H9 (cell line): Measurements from ENCODE around the gene RPL37. TPM values are rescaled to one million over a fixed set of nuclear protein-coding genes. Genes with fewer than 3 reads are reported as not detected.

Experiments
- DNase-seq: peaks from one replicate; pipeline ENCODE4 v3.0.0-alpha.2; 2017
- H2AFZ ChIP-seq: one replicate; pipeline ENCODE4 v1.6.1; 2013; ENCODE audit warnings: mild to moderate bottlenecking, low read length, control low read depth, moderate library complexity
- H2AK5ac ChIP-seq: 2 replicates; pipeline ENCODE4 v1.6.1; 2013; ENCODE audit warnings: low read length, control low read depth, mixed read lengths; ENCODE audit not compliant: insufficient read length
- H2BK120ac ChIP-seq: one replicate; pipeline ENCODE4 v1.6.1; 2013; ENCODE audit warnings: low read depth, mild to moderate bottlenecking, low read length, control low read depth, inconsistent platforms; ENCODE audit not compliant: poor library complexity, severe bottlenecking
- H2BK12ac ChIP-seq: 2 replicates; pipeline ENCODE4 v1.6.1; 2013; ENCODE audit warnings: low read length, control low read depth, mixed read lengths, low read depth; ENCODE audit not compliant: insufficient read length
- H2BK15ac ChIP-seq: 2 replicates; pipeline ENCODE4 v1.6.1; 2013; ENCODE audit warnings: low read depth, low read length, control low read depth
- H2BK20ac ChIP-seq: one replicate; pipeline ENCODE4 v1.6.1; 2013; ENCODE audit warnings: low read depth, mild to moderate bottlenecking, low read length, control low read depth, inconsistent platforms; ENCODE audit not compliant: poor library complexity, severe bottlenecking
- H2BK5ac ChIP-seq: 2 replicates; pipeline ENCODE4 v1.6.1; 2013; ENCODE audit warnings: low read length, control low read depth, mixed read lengths; ENCODE audit not compliant: insufficient read length
- H3K14ac ChIP-seq: 2 replicates; pipeline ENCODE4 v1.6.1; 2013; ENCODE audit warnings: low read length, control low read depth; ENCODE audit not compliant: insufficient read depth
- H3K18ac ChIP-seq: 2 replicates; pipeline ENCODE4 v1.6.1; 2013; ENCODE audit warnings: low read depth, mild to moderate bottlenecking, mixed read lengths, low read length, control low read depth; ENCODE audit not compliant: insufficient read length
- H3K23ac ChIP-seq: 2 replicates; pipeline ENCODE4 v1.6.1; 2013; ENCODE audit warnings: low read length, control low read depth, mixed read lengths, low read depth; ENCODE audit not compliant: insufficient read length
- H3K23me2 ChIP-seq: 2 replicates; pipeline ENCODE4 v1.6.1; 2013; ENCODE audit warnings: low read depth, mild to moderate bottlenecking, mixed read lengths, low read length, control low read depth; ENCODE audit not compliant: insufficient read length, poor library complexity, severe bottlenecking
- H3K27ac ChIP-seq: 2 replicates; pipeline ENCODE4 v1.5.1; 2013; ENCODE audit warnings: low read length, control low read depth, mixed read lengths, low read depth; ENCODE audit not compliant: insufficient read length
- H3K27me3 ChIP-seq: 2 replicates; pipeline ENCODE4 v1.6.1; 2013; ENCODE audit warnings: low read length, control low read depth, inconsistent platforms; ENCODE audit not compliant: insufficient read depth
- H3K4ac ChIP-seq: 2 replicates; pipeline ENCODE4 v1.6.1; 2013; ENCODE audit warnings: low read depth, mild to moderate bottlenecking, control low read depth, inconsistent platforms, low read length, moderate library complexity
- H3K4me1 ChIP-seq: 2 replicates; pipeline ENCODE4 v1.6.1; 2013; ENCODE audit warnings: low read length, control low read depth, inconsistent platforms; ENCODE audit not compliant: insufficient read depth
- H3K4me2 ChIP-seq: 2 replicates; pipeline ENCODE4 v1.6.1; 2013; ENCODE audit warnings: low read length, control low read depth, mixed read lengths; ENCODE audit not compliant: insufficient read length, insufficient read depth
- H3K56ac ChIP-seq: 2 replicates; pipeline ENCODE4 v1.6.1; 2013; ENCODE audit warnings: low read depth, mild to moderate bottlenecking, mixed read lengths, low read length, control low read depth; ENCODE audit not compliant: insufficient read length
- H3K79me1 ChIP-seq: 2 replicates; pipeline ENCODE4 v1.6.1; 2013; ENCODE audit warnings: low read depth, mild to moderate bottlenecking, moderate library complexity, low read length, control low read depth, inconsistent platforms; ENCODE audit not compliant: insufficient read depth, poor library complexity, severe bottlenecking
- H3K79me2 ChIP-seq: 2 replicates; pipeline ENCODE4 v1.6.1; 2013; ENCODE audit warnings: low read length, control low read depth, inconsistent platforms; ENCODE audit not compliant: insufficient read depth
- H3K9ac ChIP-seq: 2 replicates; pipeline ENCODE4 v1.6.1; 2013; ENCODE audit warnings: low read length, control low read depth, mixed read lengths; ENCODE audit not compliant: insufficient read length; ENCODE audit errors: extremely low read depth
- H3K9me3 ChIP-seq: one replicate; pipeline ENCODE4 v1.6.1; 2013; ENCODE audit warnings: low read depth, low read length, inconsistent platforms; ENCODE audit not compliant: control insufficient read depth
- H3T11ph ChIP-seq: one replicate; pipeline ENCODE4 v1.6.1; 2013; ENCODE audit warnings: mild to moderate bottlenecking, low read length, control low read depth, inconsistent platforms
- H4K20me1 ChIP-seq: one replicate; pipeline ENCODE4 v1.6.1; 2013; ENCODE audit not compliant: control insufficient read depth, insufficient read length, insufficient read depth
- H4K5ac ChIP-seq: 2 replicates; pipeline ENCODE4 v1.6.1; 2013; ENCODE audit warnings: low read depth, mild to moderate bottlenecking, mixed read lengths, low read length, control low read depth; ENCODE audit not compliant: insufficient read length
- H4K8ac ChIP-seq: replicated peaks from 2 replicates; pipeline ENCODE4 v1.6.1; 2013; ENCODE audit warnings: low read length, control low read depth, mixed read lengths, low read depth; ENCODE audit not compliant: insufficient read length
- H4K91ac ChIP-seq: 2 replicates; pipeline ENCODE4 v1.6.1; 2013; ENCODE audit warnings: low read depth, mild to moderate bottlenecking, moderate library complexity, mixed read lengths, low read length, control low read depth; ENCODE audit not compliant: insufficient read length
- H3K27ac Mint-ChIP-seq, 3 experiments: 2 replicates in 2 of 3; 3 replicates in 1 of 3; pipeline ENCODE4 v1.8.0; 2020 to 2021; ENCODE audit warnings: mixed read lengths in 3 of 3, mild to moderate bottlenecking in 1 of 3, moderate library complexity in 1 of 3
- H3K27me3 Mint-ChIP-seq: 2 replicates; pipeline ENCODE4 v1.8.0; 2021; ENCODE audit warnings: low read depth, mild to moderate bottlenecking, moderate library complexity, mixed read lengths
- H3K36me3 Mint-ChIP-seq, 3 experiments: 2 replicates in 2 of 3; 3 replicates in 1 of 3; pipeline ENCODE4 v1.8.0; 2020 to 2021; ENCODE audit warnings: low read depth in 3 of 3, mixed read lengths in 3 of 3; ENCODE audit not compliant: insufficient read depth in 1 of 3
- H3K4me1 Mint-ChIP-seq, 2 experiments: 2 replicates each; pipeline ENCODE4 v1.8.0; 2020; ENCODE audit warnings: mixed read lengths in 2 of 2
- H3K4me3 Mint-ChIP-seq, 2 experiments: 2 replicates in 1 of 2; 3 replicates in 1 of 2; pipeline ENCODE4 v1.8.0; 2020 to 2021; ENCODE audit warnings: mild to moderate bottlenecking in 2 of 2, mixed read lengths in 2 of 2, moderate library complexity in 1 of 2
- H3K9me3 Mint-ChIP-seq, 2 experiments: 2 replicates in 1 of 2; 3 replicates in 1 of 2; pipeline ENCODE4 v1.8.0; 2020; ENCODE audit warnings: mild to moderate bottlenecking in 2 of 2, mixed read lengths in 2 of 2, moderate library complexity in 1 of 2
- WGBS: extraction: QIAGEN DNeasy Blood & Tissue Kit; methylation state at CpG from one replicate; pipeline ENCODE4 v1.1.7; 2013; ENCODE audit warnings: missing lambda C conversion rate, low lambda C conversion rate, mixed read lengths; ENCODE audit not compliant: insufficient read length; ENCODE audit errors: extremely low coverage; 5-methylcytosine and 5-hydroxymethylcytosine counted together
- total RNA-seq: library from RNA; stranded (reverse); gene quantifications from 2 replicates; pipeline ENCODE4 v1.2.1, GENCODE V29; 2021
- TF ChIP-seq, protein P1 (sequence below): fragments of 200-600 bp; sonication (generic); conservative IDR thresholded peaks from 3 replicates; pipeline ENCODE4 v1.8.0; 2021; ENCODE audit warnings: antibody characterized with exemption, mild to moderate bottlenecking

The RPL37 gene
- total RNA-seq, 1 experiment from 2014 or later: 1,735 TPM

DNA sequence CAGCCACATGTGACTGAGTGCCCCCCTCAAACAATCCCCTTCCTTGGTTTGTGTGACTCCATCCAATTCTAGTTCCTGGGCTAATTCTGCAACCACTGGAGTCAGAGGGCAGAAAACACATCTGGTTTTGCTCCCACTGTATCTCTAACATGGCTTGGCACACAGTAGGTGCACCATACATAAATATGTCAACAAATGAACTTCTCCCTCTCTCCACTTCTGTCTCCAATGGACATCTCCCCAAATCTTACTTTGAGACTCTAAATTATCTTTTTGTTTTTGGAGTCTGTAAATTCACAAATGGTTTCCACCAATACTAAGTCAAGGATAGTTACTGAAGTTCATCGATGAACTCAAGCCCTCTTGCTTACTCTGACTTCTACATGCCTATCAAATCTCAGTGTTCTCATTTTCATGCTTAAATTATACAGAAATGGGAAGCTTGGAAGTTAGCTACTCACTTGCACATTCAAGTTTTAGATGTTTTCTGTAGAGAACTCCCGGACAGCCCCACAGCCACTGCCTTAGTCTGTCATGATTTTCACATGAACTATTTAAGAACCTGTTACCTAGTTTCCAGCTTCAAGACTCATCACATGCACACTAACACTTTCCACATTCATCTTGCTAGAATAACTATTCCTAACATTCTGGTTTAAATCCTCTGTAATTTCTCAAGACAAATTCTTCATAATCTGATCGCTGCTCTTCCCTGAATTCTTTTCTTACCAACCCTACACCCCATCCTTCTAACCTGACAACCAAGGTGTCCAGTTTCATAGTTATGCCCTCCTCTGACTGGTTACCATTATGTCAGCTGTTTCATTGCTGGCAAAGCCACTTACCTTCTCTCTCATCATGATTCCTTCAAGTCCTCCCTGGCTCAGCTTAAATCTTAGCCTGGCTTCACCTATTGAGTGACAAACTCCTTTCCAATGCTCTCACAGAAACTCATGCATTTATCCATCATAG is 6.0 kb downstream of the RPL37 start:
- Histone ChIP-seq H3K23me2 (peaks cover 7% of the 10 kb centered on the region), H4K91ac (no peak overlapping the region), H3T11ph (no peak overlapping the region), H4K20me1 (no peaks in the 10 kb centered on the region), H3K9ac (no peak overlapping the region), H3K27ac (no peak overlapping the region), H4K8ac (no peak overlapping the region), H3K18ac (no peak overlapping the region), H3K79me2 (peaks cover 4% of the 10 kb centered on the region; the same call in 1 of the 2 replicates), H3K4ac (no peak overlapping the region), H3K27me3 (no peaks in the 10 kb centered on the region), H2BK20ac (no peak overlapping the region), H3K23ac (no peak overlapping the region), H2BK12ac (no peak overlapping the region), H4K5ac (no peak overlapping the region), H3K79me1 (no peaks in the 10 kb centered on the region), H3K56ac (no peak overlapping the region), H2BK5ac (no peak overlapping the region), H3K9me3 (no peaks in the 10 kb centered on the region), H2AFZ (no peak overlapping the region), H2AK5ac (no peak overlapping the region), H3K4me1 (no peaks in the 10 kb centered on the region), H3K14ac (no peak overlapping the region), H2BK120ac (no peak overlapping the region), H3K4me2 (no peak overlapping the region), H2BK15ac (no peak overlapping the region)
- Mint-ChIP-seq H3K36me3 (peaks cover 72 to 80% (median 77%) of the 10 kb centered on the region in 3 experiments), H3K27me3 (no peaks in the 10 kb centered on the region), H3K9me3 (no peaks in the 10 kb centered on the region), H3K27ac (peak overlapping the region in 2 of 3 experiments; percentile 17 to 90; a peak in 6 of 7 replicates), H3K4me1 (peaks cover 31 to 53% of the 10 kb centered on the region in 2 experiments), H3K4me3 (peak overlapping the region in 1 of 2 experiments; percentile 22; a peak in 4 of 5 replicates)
- TF ChIP-seq, protein P1, sequence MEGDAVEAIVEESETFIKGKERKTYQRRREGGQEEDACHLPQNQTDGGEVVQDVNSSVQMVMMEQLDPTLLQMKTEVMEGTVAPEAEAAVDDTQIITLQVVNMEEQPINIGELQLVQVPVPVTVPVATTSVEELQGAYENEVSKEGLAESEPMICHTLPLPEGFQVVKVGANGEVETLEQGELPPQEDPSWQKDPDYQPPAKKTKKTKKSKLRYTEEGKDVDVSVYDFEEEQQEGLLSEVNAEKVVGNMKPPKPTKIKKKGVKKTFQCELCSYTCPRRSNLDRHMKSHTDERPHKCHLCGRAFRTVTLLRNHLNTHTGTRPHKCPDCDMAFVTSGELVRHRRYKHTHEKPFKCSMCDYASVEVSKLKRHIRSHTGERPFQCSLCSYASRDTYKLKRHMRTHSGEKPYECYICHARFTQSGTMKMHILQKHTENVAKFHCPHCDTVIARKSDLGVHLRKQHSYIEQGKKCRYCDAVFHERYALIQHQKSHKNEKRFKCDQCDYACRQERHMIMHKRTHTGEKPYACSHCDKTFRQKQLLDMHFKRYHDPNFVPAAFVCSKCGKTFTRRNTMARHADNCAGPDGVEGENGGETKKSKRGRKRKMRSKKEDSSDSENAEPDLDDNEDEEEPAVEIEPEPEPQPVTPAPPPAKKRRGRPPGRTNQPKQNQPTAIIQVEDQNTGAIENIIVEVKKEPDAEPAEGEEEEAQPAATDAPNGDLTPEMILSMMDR: no peak
- WGBS: no CpG with 5 or more reads among the region's 3 CpGs
- no peak for DNase-seq
